HL-60 (cell line): ENCODE measurements around the gene ZDHHC20.

Experiments used
- DNase-seq, 2 experiments: peaks; one replicate each; pipeline ENCODE4 v3.0.0-alpha.2; 2010 to 2020; ENCODE audit warnings: low read depth in 1 of 2, low spot score in 1 of 2
- H3K27ac ChIP-seq: fragments of 250-450 bp; sonication (Bioruptor Pico); replicated peaks from 2 replicates; pipeline ENCODE4 v1.5.1; 2020; ENCODE audit warnings: mild to moderate bottlenecking, moderate library complexity
- H3K27me3 ChIP-seq: fragments of 250-450 bp; sonication (Bioruptor Pico); 2 replicates; pipeline ENCODE4 v1.5.1; 2021; ENCODE audit warnings: mild to moderate bottlenecking, moderate library complexity; ENCODE audit not compliant: insufficient read depth, poor library complexity, severe bottlenecking
- H3K4me3 ChIP-seq: replicated peaks from 2 replicates; pipeline ENCODE4 v1.5.1; 2011; ENCODE audit warnings: mild to moderate bottlenecking, control low read depth, low read length; ENCODE audit not compliant: insufficient read depth
- GABPA ChIP-seq: IDR thresholded peaks from 2 replicates; pipeline ENCODE4 v1.6.1; 2012; ENCODE audit warnings: low read depth
- POLR2AphosphoS5 ChIP-seq: IDR thresholded peaks from 2 replicates; pipeline ENCODE4 v1.6.1; 2012; ENCODE audit warnings: low read depth
- SPI1 ChIP-seq: IDR thresholded peaks from 2 replicates; pipeline ENCODE4 v1.6.1; 2012; ENCODE audit warnings: low read depth, mild to moderate bottlenecking, borderline replicate concordance
- TF ChIP-seq, protein P1 (sequence below): IDR thresholded peaks from one replicate; pipeline ENCODE4 v1.5.1; 2011; ENCODE audit warnings: low read length, control low read depth, inconsistent platforms; ENCODE audit not compliant: insufficient read depth
- TF ChIP-seq, protein P2 (sequence below): IDR thresholded peaks from 2 replicates; pipeline ENCODE4 v1.6.1; 2012; ENCODE audit warnings: low read depth; ENCODE audit not compliant: insufficient replicate concordance

ZDHHC20 gene

DNA sequence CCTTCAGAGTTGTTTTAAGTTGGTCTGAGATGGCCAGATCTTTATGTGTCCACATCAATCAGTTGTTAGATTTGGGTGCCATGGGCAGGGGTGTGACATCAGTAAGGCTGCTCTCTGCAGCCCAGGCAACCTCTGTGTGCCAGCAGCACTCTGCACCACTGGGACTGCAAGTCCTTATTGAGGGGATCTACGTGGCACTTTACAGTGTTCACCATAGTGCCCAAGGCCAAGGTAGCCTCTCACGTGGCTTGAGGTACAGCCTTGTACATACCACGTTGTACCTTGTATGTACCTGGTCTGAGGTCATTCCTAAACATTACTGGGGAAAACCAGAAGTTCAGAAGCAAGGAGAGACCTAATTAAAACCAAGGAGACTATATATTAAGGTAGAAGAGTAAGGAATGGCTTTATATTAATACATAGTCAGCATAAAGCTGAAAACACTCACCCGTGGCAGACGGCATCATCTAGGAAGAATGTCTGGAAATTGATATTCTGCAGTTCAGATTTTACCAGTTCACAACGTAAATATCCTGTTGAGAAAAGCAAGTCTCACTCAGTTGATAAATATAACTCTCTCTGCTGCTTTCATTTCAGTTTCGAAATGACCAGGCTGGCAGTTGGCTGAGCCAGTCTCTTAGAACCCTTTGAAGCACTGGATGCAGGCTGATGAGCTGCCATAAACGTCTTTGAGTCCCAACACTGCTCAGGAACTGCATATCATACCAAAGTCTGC, 128.8 kb downstream of the ZDHHC20 start:
- no peaks in the 10 kb centered on the region for H3K27me3 ChIP-seq
- no peak overlapping the region for H3K27ac ChIP-seq
- no peak overlapping the region for H3K4me3 ChIP-seq
- no peak for DNase-seq
- no peak for TF ChIP-seq POLR2AphosphoS5
- TF ChIP-seq GABPA: no peak
- TF ChIP-seq, protein P1, sequence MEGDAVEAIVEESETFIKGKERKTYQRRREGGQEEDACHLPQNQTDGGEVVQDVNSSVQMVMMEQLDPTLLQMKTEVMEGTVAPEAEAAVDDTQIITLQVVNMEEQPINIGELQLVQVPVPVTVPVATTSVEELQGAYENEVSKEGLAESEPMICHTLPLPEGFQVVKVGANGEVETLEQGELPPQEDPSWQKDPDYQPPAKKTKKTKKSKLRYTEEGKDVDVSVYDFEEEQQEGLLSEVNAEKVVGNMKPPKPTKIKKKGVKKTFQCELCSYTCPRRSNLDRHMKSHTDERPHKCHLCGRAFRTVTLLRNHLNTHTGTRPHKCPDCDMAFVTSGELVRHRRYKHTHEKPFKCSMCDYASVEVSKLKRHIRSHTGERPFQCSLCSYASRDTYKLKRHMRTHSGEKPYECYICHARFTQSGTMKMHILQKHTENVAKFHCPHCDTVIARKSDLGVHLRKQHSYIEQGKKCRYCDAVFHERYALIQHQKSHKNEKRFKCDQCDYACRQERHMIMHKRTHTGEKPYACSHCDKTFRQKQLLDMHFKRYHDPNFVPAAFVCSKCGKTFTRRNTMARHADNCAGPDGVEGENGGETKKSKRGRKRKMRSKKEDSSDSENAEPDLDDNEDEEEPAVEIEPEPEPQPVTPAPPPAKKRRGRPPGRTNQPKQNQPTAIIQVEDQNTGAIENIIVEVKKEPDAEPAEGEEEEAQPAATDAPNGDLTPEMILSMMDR: no peak
- TF ChIP-seq SPI1: no peak
- TF ChIP-seq, protein P2, sequence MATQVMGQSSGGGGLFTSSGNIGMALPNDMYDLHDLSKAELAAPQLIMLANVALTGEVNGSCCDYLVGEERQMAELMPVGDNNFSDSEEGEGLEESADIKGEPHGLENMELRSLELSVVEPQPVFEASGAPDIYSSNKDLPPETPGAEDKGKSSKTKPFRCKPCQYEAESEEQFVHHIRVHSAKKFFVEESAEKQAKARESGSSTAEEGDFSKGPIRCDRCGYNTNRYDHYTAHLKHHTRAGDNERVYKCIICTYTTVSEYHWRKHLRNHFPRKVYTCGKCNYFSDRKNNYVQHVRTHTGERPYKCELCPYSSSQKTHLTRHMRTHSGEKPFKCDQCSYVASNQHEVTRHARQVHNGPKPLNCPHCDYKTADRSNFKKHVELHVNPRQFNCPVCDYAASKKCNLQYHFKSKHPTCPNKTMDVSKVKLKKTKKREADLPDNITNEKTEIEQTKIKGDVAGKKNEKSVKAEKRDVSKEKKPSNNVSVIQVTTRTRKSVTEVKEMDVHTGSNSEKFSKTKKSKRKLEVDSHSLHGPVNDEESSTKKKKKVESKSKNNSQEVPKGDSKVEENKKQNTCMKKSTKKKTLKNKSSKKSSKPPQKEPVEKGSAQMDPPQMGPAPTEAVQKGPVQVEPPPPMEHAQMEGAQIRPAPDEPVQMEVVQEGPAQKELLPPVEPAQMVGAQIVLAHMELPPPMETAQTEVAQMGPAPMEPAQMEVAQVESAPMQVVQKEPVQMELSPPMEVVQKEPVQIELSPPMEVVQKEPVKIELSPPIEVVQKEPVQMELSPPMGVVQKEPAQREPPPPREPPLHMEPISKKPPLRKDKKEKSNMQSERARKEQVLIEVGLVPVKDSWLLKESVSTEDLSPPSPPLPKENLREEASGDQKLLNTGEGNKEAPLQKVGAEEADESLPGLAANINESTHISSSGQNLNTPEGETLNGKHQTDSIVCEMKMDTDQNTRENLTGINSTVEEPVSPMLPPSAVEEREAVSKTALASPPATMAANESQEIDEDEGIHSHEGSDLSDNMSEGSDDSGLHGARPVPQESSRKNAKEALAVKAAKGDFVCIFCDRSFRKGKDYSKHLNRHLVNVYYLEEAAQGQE: no peak

DNA sequence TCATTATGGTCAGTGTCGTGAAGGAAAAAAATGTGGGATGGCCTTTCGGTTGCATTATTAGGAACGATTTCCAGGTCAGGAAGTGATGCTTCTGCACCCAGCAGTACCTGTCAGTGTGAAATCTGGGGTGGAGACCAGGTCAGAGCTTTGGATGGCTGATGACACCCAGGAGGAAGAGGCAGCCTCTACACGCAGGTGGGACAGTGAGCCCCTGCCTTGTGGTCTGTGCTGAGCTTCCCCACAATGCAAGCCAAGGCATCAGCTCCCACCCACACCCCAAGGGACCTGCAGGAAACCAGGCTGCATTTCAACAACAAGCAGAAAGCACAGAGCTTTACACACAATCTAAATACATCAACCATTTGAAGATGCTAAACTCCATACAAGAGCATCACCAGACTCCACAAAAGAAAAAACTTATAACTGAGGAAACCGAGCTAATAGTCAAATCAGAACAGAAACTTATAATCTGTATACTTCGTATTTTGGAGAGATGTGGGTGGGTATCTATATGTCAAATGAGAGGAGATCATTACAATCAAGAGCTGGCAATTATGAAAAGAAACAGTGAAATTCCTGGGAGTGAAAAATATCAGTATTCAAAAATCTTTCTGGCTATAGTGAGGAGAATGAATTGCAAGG, 130.1 kb downstream of the ZDHHC20 start:
- Histone ChIP-seq H3K4me3 (no peak overlapping the region), H3K27me3 (no peaks in the 10 kb centered on the region), H3K27ac (no peak overlapping the region)
- DNase-seq: no peak
- TF ChIP-seq, protein P2: no peak
- TF ChIP-seq, protein P1: no peak
- TF ChIP-seq SPI1 (no peak), POLR2AphosphoS5 (no peak), GABPA (no peak)

DNA sequence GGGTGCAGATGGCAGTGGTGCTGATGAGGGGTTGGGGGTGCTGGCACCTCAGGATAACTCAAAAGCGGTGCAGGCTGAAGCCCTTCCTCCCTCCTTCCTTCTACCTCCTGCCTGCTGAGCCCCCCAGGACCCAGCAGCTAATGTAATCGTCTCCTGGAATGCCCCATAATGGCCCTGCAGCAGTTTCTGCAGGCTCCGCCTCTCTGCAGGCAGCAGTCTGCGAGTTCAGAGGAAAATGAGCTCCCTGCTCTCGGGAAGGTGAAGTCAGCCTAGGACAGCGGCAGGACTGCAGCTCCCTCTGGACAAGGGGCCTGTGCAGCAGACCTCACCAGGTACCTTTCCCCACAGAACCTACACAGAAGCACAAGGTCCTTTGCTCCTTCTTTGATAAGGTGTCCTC, 130.9 kb downstream of the ZDHHC20 start:
- Histone ChIP-seq H3K27me3 (no peaks in the 10 kb centered on the region), H3K4me3 (no peak overlapping the region), H3K27ac (no peak overlapping the region)
- no peak for DNase-seq
- no peak for TF ChIP-seq GABPA
- TF ChIP-seq, protein P2: no peak
- no peak for TF ChIP-seq POLR2AphosphoS5
- TF ChIP-seq SPI1: no peak
- TF ChIP-seq, protein P1: no peak
